IPS-18a (cell line): Measurements from ENCODE around the gene BCL7C.
A peak's percentile ranks its signal among the peaks of the same experiment; 100 is the strongest.

Experiments
- H3K27ac ChIP-seq: one replicate; pipeline ENCODE4 v1.5.1; 2013; ENCODE audit warnings: low read length
- H3K27me3 ChIP-seq: one replicate; pipeline ENCODE4 v1.6.1; 2013; ENCODE audit warnings: mild to moderate bottlenecking, low read length; ENCODE audit not compliant: control insufficient read depth, insufficient read depth
- H3K36me3 ChIP-seq: one replicate; pipeline ENCODE4 v1.6.1; 2013; ENCODE audit warnings: low read depth, low read length; ENCODE audit not compliant: control insufficient read depth
- H3K4me1 ChIP-seq: one replicate; pipeline ENCODE4 v1.6.1; 2013; ENCODE audit warnings: low read depth, low read length; ENCODE audit not compliant: control insufficient read depth
- H3K4me3 ChIP-seq: one replicate; pipeline ENCODE4 v1.5.1; 2013; ENCODE audit warnings: low read length
- H3K9ac ChIP-seq: one replicate; pipeline ENCODE4 v1.6.1; 2013; ENCODE audit warnings: mild to moderate bottlenecking, low read length, moderate library complexity
- H3K9me3 ChIP-seq: one replicate; pipeline ENCODE4 v1.6.1; 2013; ENCODE audit warnings: low read depth, low read length; ENCODE audit not compliant: control insufficient read depth

BCL7C gene

GRCh38 chr16:30926937-30927788 lies 33.3 kb upstream of the BCL7C start:
- Histone ChIP-seq H3K27me3 (no peaks in the 10 kb centered on the region), H3K27ac (no peak overlapping the region), H3K9ac (no peak overlapping the region), H3K36me3 (peaks cover 24% of the 10 kb centered on the region), H3K4me3 (no peak overlapping the region), H3K9me3 (no peaks in the 10 kb centered on the region), H3K4me1 (no peaks in the 10 kb centered on the region)

GRCh38 chr16:30925995-30926811 lies 32.3 kb upstream of the BCL7C start:
- Histone ChIP-seq H3K27ac (no peak overlapping the region), H3K27me3 (no peaks in the 10 kb centered on the region), H3K9ac (no peak overlapping the region), H3K4me1 (no peaks in the 10 kb centered on the region), H3K4me3 (no peak overlapping the region), H3K36me3 (peaks cover 17% of the 10 kb centered on the region), H3K9me3 (no peaks in the 10 kb centered on the region)

- no peak overlapping the region for H3K27ac ChIP-seq
- H3K27me3 ChIP-seq, result no peaks in the 10 kb centered on the region
These were observed 31.7 kb upstream of the BCL7C start for GRCh38 chr16:30925632-30925987.

GRCh38 chr16:30924913-30925631 lies 31.2 kb upstream of the BCL7C start:
- Histone ChIP-seq H3K27me3 (no peaks in the 10 kb centered on the region), H3K4me1 (no peaks in the 10 kb centered on the region), H3K9me3 (no peaks in the 10 kb centered on the region), H3K4me3 (peak overlapping the region; percentile 63), H3K9ac (peak overlapping the region; percentile 64), H3K36me3 (peaks cover 7% of the 10 kb centered on the region), H3K27ac (no peak overlapping the region)

More at GRCh38 chr16:30925632-30925987, 31.7 kb upstream of the BCL7C start:
- no peak overlapping the region for H3K4me3 ChIP-seq
- no peaks in the 10 kb centered on the region for H3K4me1 ChIP-seq
- H3K9ac ChIP-seq, result no peak overlapping the region
- peaks cover 11% of the 10 kb centered on the region for H3K36me3 ChIP-seq
- H3K9me3 ChIP-seq, result no peaks in the 10 kb centered on the region

GRCh38 chr16:30924076-30924912 lies 30.4 kb upstream of the BCL7C start:
- Histone ChIP-seq H3K9ac (peak overlapping the region; percentile 64), H3K4me3 (peak overlapping the region; percentile 63), H3K36me3 (peaks cover 7% of the 10 kb centered on the region), H3K9me3 (no peaks in the 10 kb centered on the region), H3K27ac (peak overlapping the region; percentile 7), H3K4me1 (no peaks in the 10 kb centered on the region), H3K27me3 (no peaks in the 10 kb centered on the region)

- no peaks in the 10 kb centered on the region for H3K9me3 ChIP-seq
- peak within 1 kb of the TSS; percentile 74 for H3K9ac ChIP-seq
- no peaks in the 10 kb centered on the region for H3K4me1 ChIP-seq
- H3K27me3 ChIP-seq, result no peaks in the 10 kb centered on the region
- H3K27ac ChIP-seq, result peak within 1 kb of the TSS; percentile 88
- peak within 1 kb of the TSS; percentile 63 for H3K4me3 ChIP-seq
- peaks cover 7% of the 10 kb centered on the region for H3K36me3 ChIP-seq
These were observed 29.7 kb upstream of the BCL7C start, which contains the start of gene FBXL19 for GRCh38 chr16:30923554-30924075. TSS of gene FBXL19 (plus strand) at chr16:30923572. CDS start at chr16:30925755, 2,183 bp downstream.

GRCh38 chr16:30922960-30923535 lies 29.2 kb upstream of the BCL7C start:
- H3K27ac ChIP-seq, result peak overlapping the region; percentile 88
- H3K9ac ChIP-seq, result peak overlapping the region; percentile 74
- no peaks in the 10 kb centered on the region for H3K27me3 ChIP-seq
- H3K4me1 ChIP-seq, result no peaks in the 10 kb centered on the region
- H3K9me3 ChIP-seq, result no peaks in the 10 kb centered on the region
- H3K4me3 ChIP-seq, result peak overlapping the region; percentile 63
- H3K36me3 ChIP-seq, result peaks cover 7% of the 10 kb centered on the region

GRCh38 chr16:30922420-30922959 lies 28.6 kb upstream of the BCL7C start:
- no peaks in the 10 kb centered on the region for H3K27me3 ChIP-seq
- H3K9ac ChIP-seq, result peak overlapping the region; percentile 74
- H3K4me3 ChIP-seq, result peak overlapping the region; percentile 63
- peaks cover 7% of the 10 kb centered on the region for H3K36me3 ChIP-seq
- H3K27ac ChIP-seq, result peak overlapping the region; percentile 88
- no peaks in the 10 kb centered on the region for H3K9me3 ChIP-seq
- H3K4me1 ChIP-seq, result no peaks in the 10 kb centered on the region

- Histone ChIP-seq H3K9ac (peak overlapping the region; percentile 31), H3K4me3 (peak overlapping the region; percentile 63), H3K27ac (peak overlapping the region; percentile 29), H3K36me3 (peaks cover 2% of the 10 kb centered on the region), H3K4me1 (no peaks in the 10 kb centered on the region), H3K27me3 (no peaks in the 10 kb centered on the region), H3K9me3 (no peaks in the 10 kb centered on the region)
These were observed 28.0 kb upstream of the BCL7C start for GRCh38 chr16:30921748-30922419.

GRCh38 chr16:30921459-30921747 lies 27.5 kb upstream of the BCL7C start:
- Histone ChIP-seq H3K4me3 (peak overlapping the region; percentile 63), H3K27ac (no peak overlapping the region), H3K9ac (no peak overlapping the region), H3K4me1 (no peaks in the 10 kb centered on the region), H3K27me3 (no peaks in the 10 kb centered on the region), H3K9me3 (no peaks in the 10 kb centered on the region), H3K36me3 (no peaks in the 10 kb centered on the region)
